ENCODE measurements around the gene EXOSC10.
"Not testable (repeated sequence)": the region's sequence is repeated elsewhere in the genome, so short reads cannot be mapped to it uniquely, and the experiment has no call there.

Gene EXOSC10

DNA sequence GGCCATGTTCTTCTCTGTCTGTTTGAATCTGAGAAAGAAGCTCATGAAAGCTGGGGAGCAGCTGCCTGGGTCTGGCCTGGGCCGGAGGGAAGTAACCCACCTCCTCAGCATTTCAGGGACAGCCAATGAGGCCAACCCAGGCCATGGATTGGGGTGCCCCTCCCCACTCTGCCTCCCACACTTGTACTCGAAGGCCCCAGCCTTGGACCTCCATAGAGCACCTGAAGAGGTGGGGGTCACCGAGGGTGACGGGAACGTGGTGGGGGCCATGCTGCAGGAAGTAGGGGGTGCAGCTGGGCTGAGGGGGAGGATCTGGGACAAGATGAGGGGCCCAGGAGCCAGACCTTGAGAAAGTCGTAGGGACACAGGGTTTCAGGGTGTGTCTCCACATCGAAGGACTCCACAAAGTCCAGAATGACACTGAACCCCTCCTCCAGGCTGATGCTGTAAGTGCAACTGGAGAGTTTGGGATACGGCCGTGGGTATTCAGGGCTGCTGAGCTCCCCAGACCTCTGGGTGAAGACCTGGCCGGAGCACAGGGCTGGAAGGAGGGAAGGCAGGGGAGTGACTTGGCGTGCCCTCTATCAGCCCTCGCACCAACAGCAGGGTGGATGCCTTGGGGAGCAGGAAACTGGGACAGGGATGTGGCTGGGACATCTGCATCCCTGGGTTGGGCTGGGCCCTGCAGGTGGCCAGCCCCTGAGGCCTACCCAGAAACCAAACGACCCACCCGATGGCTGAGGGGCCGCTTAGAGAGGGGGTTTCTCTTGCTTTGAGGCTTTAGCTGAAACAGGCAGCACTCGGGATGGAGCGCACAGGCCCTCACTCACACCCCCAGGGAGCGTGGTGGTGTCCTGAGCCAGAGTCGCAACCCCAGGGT, 56.4 kb downstream of the EXOSC10 start:
- no peak for DNase-seq

DNA sequence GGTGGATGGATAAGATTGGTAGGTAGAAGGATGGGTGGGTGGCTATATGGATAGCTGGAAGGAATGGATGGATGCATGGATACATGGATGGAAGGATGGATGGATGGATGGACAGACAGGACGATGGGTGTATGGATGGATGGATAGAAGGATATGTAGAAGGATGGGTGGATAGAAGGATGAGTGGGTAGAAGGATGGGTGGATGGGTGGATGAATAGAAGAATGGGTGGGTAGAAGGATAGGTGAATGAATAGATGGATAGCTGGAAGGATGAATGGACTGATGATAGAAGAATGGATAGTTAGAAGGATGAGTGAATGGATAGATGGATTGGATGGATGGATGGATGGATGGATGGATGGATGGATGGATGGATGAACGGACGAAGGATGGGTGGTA, 57.6 kb downstream of the EXOSC10 start:
- no peak for DNase-seq

DNA sequence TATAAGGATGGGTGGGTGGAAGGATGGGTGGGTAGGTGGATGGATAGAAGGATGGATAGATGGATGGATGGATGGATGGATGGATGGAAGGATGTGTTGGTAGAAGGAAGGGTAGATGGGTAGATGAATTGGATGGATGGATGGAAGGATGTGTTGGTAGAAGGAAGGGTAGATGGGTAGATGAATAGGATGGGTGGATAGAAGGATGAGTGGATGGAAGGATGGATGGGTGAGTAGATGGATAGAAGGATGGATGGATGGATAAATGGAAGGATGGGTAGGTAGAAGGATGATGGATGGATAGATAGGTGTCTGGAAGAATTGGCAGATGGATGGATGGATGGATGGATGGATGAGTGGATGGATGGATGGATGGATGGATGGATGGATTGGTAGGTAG, 58.6 kb downstream of the EXOSC10 start:
- no peak for DNase-seq

DNA sequence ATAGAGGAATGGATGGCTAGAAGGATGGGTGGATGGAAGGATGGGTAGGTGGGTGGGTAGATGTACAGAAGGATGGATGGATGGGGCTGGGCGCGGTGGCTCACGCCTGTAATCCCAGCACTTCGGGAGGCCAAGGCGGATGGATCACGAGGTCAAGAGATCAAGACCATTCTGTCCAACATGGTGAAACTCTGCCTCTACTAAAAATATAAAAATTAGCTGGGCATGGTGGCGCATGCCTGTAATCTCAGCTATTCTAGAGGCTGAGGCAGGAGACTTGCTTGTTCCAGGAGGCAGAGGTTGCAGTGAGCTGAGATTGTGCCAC, 59.6 kb downstream of the EXOSC10 start:
- DNase-seq, result not testable (repeated sequence)

DNA sequence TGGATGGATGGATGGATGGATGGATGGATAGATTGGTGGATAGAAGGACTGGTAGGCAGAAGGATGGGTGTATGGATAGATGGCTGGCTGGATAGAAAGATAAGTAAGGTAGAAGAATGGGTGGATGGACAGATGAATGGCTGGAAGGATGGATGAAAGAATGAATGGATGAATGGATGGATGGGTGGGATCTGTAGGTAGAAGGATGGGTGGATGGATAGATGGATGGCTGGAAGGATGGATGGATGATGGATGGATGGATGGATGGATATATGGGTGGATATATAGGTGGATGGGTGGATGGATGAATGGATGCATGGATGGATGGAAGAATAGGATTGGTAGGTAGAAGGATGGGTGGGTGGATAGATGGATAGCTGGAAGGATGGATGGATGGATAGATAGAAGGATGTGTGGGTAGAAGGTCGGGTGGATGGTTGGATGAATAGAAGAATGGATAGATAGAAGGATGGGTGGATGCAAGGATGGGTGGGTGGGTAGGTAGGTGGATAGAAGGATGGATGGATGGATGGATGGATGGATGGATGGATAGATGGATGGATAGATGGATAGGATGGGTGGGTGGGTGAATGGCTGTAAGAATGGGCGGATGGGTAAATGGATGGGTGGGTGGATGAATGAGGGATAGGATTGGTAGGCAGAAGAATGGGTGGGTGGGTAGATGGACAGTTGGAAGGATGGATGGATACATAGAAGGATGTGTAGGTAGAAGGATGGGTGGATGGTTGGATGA, 60.1 kb downstream of the EXOSC10 start:
- no peak for DNase-seq

DNA sequence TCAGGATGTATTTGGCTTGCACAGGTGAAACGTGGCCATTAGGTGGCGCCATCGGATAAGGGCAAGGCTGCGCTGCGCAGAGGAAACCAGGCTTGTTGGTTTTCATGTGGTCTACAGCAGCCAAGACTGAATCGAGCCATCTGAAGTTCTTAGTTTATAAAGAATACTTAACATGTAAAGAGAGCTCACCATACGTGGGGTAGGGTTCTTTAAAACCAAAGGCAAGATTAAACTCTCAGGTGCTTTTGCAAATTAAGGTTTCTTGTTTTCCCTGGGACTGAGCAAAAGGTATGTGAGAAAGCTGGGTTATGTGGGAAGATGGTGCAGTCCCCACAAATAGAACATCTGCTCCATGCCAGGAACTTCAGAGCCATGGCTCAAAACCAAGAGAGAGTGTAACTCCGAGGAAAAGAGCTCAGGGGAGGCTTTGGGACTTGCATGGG, 61.9 kb downstream of the EXOSC10 start:
- peak; percentile 89 for DNase-seq

DNA sequence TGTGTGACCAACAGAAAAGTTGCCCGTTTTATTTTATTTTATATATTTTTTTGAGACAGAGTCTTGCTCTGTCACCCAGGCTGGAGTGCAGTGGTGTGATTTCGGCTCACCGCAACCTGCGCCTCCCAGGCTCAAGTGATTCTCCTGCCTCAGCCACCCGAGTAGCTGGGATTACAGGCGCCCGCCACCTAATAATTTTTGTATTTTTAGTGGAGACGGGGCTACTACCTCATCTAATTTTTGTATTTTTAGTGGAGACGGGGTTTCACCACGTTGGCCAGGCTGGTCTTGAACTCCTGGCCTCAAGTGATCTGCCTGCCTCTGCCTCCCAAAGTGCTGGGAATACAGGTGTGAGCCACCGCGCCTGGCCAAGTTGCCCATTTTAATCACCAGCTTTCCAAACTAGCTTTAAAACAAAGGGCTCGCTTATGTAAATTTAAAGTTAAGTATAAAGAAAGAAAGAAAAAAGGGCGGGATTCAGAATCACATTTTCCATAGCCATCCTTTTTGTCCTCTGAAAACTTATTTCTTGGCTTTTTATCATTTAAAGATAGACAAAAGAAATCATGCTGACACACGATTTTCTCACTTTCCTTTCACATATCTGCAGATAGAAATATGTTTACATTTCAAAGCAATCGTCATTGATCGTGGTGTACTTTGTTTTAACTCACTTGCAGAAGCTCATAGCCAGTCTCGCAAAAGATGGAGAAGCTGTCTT, 62.5 kb downstream of the EXOSC10 start:
- DNase-seq, result not testable (repeated sequence)

DNA sequence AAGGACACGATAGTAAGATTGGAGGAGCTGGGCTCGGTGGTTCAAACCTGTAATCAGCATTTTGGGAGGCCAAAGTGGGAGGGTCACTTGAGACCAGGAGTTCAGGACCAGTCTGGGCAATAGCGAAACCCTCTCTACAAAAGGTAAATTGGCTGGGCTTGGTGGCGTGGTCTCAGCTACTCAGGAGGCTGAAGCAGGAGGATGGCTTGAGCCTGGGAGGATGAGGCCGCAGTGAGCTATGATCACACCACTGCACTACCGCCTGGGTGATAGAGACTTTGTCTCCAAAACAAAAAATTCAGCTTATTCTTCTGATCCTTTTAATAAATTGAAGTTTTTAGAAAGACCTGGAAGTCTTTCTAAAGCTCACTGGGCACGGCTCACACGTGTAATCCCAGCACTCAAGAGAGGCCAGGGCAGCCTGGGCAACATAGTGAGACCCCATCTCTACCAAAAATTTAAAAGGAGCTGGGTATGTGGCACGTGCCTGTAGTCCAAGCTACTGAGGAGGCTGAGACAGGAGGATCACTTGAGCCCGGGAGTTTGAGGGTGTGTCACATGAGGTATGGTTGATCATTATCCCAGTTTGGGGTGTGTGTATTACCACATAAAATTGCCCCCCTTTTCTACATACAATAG, 67.9 kb downstream of the EXOSC10 start:
- DNase-seq, result no peak

DNA sequence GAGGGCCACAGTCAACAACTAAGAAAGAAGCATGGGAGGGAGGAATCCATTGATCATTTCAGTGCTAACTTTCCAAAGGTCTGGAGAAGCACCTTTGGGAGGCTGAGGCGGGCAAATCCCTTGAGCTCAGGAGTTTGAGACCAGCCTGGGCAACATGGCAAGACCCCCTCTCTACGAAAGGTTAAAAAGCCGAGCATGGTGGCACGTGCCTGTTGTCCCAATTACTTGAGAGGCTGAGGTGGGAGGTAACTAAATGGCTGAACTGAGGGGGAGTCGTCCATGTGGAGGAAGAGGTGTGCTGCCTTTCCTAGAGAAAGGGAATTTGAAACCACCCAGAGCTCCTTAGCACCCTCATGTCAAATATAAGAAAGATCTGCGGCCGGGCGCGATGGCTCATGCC, 68.8 kb downstream of the EXOSC10 start:
- no peak for DNase-seq

DNA sequence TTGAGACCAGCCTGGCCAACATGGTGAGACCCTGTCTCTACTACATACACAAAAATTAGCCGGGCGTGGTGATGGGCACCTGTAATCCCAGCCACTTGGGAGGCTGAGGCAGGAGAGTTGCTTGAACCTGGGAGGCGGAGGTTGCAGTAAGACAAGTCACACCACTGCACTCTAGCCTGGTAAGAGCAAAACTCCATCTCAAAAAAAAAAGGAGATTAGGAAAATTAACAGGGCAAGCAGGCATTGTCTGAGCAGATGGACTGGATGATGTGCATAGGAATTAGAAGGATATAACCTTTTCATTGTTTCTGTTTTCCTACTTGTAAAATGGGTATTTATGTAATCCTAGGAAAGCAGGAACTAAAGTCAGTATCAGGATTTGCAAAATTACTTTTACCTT, 71.7 kb downstream of the EXOSC10 start:
- no peak for DNase-seq

DNA sequence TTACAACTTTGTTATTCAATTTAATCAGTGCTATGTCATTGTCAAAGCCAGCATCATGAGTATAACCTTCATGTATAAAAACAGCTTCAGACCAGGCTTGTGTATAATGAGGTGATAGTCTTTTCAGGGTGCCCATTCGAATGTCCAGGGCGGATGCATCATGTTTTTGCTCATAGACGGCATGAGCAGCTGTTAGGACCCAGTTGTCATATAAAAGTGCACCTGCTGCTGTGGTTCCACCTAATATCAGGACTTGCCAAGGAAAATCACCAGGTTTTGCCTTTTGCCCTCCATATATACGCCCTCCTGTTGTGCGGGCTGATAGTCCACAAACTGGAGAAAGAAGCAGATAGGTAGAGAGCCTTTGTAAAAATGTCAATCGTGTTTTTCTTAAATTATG, 72.4 kb downstream of the EXOSC10 start:
- no peak for DNase-seq

DNA sequence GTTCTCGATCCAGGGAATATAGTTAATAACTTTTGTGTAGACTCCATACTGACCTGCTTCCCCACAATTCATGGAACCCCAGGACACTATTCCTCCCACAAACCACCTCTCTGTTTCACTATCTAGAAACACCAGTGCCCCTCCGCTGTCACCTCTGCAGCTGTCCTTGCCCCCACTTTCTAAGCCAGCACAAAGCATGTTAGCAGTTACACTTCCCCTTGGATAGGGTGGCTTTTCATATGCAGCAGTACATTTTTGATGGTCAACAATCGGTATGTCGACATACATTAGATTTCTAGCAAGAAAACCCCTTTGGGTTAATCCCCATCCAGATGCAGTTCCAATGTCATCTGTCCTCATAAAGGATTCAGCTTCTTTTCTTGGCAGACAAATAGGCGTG, 72.8 kb downstream of the EXOSC10 start:
- DNase-seq, result no peak

DNA sequence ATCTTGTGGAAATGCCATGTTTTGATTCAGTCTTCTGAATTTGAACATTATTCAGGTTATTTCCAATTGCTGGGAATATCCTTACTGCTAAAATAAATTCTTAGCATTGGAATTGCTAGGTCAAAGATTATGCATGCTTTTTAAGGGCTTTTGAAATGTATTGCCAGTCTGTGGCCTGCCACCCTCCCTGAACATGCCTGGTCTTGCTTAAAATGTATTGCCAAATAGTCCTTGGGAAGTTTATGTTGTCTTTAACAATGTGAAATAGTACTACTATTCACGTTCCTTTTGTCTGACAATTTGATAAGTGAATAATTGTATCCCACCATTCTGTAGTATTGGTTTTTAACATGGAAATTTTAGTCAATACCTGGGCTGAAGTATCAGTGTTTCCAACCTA, 73.6 kb downstream of the EXOSC10 start:
- DNase-seq, result peak; percentile 42

DNA sequence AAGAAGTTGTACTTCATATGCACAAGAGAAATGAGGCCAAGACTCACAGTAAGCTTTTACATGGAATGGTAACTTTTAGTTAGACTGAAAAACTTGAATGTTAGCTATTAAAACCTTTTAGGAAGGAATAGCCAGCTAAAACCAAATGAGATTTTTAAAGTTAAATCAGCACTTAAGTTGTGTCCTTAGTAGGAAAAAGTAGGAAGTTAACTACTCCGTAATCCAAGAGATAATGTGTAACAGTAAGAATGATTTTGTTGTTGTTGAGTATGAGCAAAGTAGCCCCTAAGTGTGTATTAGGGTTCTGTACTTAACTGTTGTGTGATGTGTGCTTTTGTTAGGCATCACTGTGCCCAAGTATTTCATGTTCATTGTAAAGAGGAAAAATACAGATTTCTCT, 74.1 kb downstream of the EXOSC10 start:
- peak; percentile 42 for DNase-seq

DNA sequence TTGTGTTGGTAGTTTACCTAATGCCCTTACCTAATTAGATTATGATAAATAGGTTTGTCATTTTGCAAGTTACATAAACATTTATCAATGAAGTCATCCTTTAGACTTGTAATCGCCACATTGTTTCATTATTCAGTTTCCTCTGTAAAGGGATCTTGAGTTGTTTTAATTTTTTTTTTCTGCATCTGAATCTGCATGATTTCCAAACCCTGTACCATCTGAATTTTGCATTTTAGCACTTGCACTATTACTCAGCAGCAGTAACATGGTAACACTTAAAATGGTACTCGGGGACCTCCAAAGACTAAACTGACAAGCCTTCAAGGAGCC, 74.8 kb downstream of the EXOSC10 start:
- no peak for DNase-seq

DNA sequence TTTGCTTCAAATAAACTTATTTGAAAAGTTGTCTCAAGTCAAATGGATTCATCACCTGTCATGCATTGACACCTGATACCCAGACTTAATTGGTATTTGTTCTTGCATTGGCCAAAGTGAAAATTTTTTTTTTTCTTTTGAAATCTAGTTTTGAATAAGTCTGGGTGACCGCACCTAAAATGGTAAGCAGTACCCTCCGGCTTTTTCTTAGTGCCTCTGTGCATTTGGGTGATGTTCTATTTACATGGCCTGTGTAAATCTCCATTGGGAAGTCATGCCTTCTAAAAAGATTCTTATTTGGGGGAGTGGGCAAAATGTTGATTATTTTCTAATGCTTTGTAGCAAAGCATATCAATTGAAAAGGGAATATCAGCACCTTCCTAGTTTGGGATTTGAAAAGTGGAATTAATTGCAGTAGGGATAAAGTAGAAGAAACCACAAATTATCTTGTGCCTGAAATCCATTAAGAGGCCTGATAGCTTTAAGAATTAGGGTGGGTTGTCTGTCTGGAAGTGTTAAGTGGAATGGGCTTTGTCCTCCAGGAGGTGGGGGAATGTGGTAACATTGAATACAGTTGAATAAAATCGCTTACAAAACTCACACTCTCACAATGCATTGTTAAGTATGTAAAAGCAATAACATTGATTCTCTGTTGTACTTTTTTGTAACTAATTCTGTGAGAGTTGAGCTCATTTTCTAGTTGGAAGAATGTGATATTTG, 75.4 kb downstream of the EXOSC10 start:
- DNase-seq, result no peak

DNA sequence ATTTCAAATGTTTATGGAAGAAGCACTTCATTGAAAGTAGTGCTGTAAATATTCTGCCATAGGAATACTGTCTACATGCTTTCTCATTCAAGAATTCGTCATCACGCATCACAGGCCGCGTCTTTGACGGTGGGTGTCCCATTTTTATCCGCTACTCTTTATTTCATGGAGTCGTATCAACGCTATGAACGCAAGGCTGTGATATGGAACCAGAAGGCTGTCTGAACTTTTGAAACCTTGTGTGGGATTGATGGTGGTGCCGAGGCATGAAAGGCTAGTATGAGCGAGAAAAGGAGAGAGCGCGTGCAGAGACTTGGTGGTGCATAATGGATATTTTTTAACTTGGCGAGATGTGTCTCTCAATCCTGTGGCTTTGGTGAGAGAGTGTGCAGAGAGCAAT, 76.5 kb downstream of the EXOSC10 start:
- DNase-seq, result no peak

DNA sequence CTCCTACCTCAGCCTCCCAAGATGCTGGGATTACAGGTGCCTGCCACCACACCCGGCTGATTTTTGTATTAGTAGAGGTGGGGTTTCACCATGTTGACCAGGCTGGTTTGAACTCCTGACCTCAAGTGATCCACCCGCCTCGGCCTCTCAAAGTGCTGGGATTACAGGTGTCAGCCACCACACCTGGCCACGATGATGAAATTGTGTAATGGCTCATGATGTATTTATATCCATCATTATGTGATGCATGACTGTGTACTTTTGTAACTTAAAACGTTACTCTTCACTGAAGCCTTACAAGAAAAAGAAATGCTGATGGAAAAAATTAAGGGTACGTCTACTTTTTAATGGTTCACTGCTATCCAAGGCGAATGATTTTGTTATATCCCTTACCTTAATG, 79.7 kb downstream of the EXOSC10 start:
- DNase-seq, result no peak

DNA sequence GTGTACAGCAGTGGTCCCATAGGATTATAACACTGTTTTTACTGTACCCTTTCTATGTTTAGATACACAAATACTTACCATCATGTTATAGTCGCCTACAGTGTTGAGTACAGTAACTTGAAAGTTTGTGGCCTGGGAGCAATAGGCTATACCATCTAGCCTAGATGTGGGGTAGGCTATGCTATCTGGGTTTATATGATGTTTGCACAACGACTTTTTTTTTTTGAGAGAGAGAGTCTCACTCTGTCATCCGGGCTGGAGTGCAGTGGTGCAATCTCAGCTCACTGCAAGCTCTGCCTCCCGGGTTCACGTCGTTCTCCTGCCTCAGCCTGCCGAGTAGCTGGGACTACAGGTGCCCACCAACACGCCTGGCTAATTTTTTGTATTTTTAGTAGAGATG, 80.3 kb downstream of the EXOSC10 start:
- DNase-seq, result not testable (repeated sequence)
